ENCODE data around the gene XPOT.
"Not testable (repeated sequence)": the region's sequence is repeated elsewhere in the genome, so short reads cannot be mapped to it uniquely, and the experiment has no call there.

- TF ChIP-seq, protein P1, sequence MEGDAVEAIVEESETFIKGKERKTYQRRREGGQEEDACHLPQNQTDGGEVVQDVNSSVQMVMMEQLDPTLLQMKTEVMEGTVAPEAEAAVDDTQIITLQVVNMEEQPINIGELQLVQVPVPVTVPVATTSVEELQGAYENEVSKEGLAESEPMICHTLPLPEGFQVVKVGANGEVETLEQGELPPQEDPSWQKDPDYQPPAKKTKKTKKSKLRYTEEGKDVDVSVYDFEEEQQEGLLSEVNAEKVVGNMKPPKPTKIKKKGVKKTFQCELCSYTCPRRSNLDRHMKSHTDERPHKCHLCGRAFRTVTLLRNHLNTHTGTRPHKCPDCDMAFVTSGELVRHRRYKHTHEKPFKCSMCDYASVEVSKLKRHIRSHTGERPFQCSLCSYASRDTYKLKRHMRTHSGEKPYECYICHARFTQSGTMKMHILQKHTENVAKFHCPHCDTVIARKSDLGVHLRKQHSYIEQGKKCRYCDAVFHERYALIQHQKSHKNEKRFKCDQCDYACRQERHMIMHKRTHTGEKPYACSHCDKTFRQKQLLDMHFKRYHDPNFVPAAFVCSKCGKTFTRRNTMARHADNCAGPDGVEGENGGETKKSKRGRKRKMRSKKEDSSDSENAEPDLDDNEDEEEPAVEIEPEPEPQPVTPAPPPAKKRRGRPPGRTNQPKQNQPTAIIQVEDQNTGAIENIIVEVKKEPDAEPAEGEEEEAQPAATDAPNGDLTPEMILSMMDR (conservative IDR thresholded peaks at IDR 0.05; ENCODE audit: low read depth, low read length): not testable (repeated sequence)
- not testable (repeated sequence) for TF ChIP-seq EZH2 (IDR thresholded peaks at IDR 0.05; ENCODE audit: low read length, unreplicated experiment); EZH2phosphoT487 (IDR thresholded peaks at IDR 0.05; ENCODE audit: borderline replicate concordance, low read length)
These were observed 43.0 kb upstream of the XPOT start for GRCh38 chr12:64361173-64361572.

All from PC-3 (cell line).